ENCODE results near the gene KAT8.
"Not testable (repeated sequence)": the region's sequence is repeated elsewhere in the genome, so short reads cannot be mapped to it uniquely, and the experiment has no call there.

Gene KAT8

DNA sequence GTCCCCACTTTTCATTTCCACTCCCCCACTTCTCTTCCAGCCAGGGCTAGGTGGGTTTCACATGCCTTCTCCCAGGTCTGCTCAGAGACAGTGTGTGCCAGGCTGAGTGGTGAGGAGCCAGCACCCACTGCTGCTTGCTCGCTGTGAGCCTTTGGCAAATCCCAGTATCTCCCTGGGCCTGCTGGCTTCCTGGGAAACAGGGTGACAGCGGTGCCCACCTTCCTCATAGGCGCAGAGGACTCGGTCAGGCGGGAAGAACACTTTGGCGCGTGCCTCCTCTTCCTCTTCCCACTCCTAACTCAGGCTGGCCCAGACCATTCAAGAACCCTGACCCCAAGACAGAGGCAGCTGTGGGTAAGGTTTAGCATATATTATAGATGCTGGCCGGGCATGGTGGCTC is 28.3 kb upstream of the KAT8 start:
- H3K27ac Mint-ChIP-seq: no peak overlapping the region
- peaks cover 13% of the 10 kb centered on the region for H3K36me3 Mint-ChIP-seq (ENCODE audit: low read depth)
- no peaks in the 10 kb centered on the region for H3K9me3 Mint-ChIP-seq
- H3K27me3 Mint-ChIP-seq (ENCODE audit: low read depth): no peaks in the 10 kb centered on the region
- H3K4me1 Mint-ChIP-seq (ENCODE audit: low read depth): peaks cover 10% of the 10 kb centered on the region
- no peak overlapping the region for H3K4me3 Mint-ChIP-seq

GRCh38 chr16:31090540-31090939 is 26.9 kb upstream of the KAT8 start:
- Mint-ChIP-seq H3K9me3 (no peaks in the 10 kb centered on the region), H3K4me1 (ENCODE audit: low read depth) (peaks cover 16% of the 10 kb centered on the region), H3K27me3 (ENCODE audit: low read depth) (no peaks in the 10 kb centered on the region), H3K36me3 (ENCODE audit: low read depth) (peaks cover 16% of the 10 kb centered on the region), H3K4me3 (no peak overlapping the region), H3K27ac (no peak overlapping the region)

DNA sequence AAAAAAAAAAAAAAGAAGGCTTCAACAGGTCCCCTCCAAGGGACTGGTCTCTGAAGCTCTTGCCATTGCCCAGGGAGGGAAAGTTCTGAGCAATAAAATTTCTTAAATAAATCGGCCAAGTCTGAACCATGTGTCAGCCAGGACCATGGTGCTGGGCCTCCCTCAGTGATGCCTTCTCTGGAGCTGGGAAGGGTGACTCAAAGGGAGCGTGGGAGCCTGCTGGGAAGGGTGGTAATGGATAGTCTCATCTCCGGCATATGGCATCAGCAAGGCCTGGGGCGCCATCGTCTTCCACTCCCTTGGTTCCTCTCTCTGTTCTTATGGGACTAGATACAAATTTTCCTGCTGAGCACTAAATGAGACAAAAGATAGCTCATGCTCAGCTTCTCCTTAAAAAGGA is 25.1 kb upstream of the KAT8 start:
- Mint-ChIP-seq H3K4me3 (peak overlapping the region; percentile 46), H3K27ac (no peak overlapping the region), H3K27me3 (ENCODE audit: low read depth) (no peaks in the 10 kb centered on the region), H3K36me3 (ENCODE audit: low read depth) (peaks cover 16% of the 10 kb centered on the region), H3K4me1 (ENCODE audit: low read depth) (peaks cover 21% of the 10 kb centered on the region), H3K9me3 (no peaks in the 10 kb centered on the region)

DNA sequence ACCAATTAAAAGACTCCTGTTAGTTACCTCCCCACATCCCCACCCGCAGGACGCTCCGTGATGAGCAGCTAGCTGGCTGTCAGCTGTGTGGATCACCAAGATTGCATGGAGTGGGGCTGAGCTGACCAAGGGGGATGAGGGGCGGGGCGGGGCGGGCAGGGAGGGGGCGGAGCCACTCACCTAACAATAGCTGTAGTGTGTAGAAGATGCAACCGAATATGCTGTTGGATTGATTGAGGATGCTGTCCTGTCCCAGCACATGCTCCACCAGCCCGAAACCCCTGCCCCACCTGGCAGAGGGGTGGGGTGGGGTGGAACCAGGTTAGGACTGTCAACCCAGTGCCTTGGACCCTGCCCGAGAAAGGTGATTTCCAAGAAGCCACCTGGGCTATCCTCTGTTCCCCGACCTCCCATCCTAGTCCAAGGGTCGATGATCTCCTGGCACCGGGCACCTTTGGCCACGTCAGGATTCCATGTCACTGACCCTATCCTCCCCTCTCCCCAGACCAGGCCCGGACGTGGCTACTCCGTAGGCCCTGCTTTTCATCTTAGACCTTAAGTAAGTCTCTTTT is 24.2 kb upstream of the KAT8 start:
- Mint-ChIP-seq H3K27me3 (ENCODE audit: low read depth) (no peaks in the 10 kb centered on the region), H3K4me3 (peak overlapping the region; percentile 37), H3K9me3 (no peaks in the 10 kb centered on the region), H3K4me1 (ENCODE audit: low read depth) (peaks cover 21% of the 10 kb centered on the region), H3K36me3 (ENCODE audit: low read depth) (peaks cover 16% of the 10 kb centered on the region), H3K27ac (no peak overlapping the region)

GRCh38 chr16:31094088-31094423 is 23.4 kb upstream of the KAT8 start:
- H3K9me3 Mint-ChIP-seq: no peaks in the 10 kb centered on the region
- peaks cover 16% of the 10 kb centered on the region for H3K36me3 Mint-ChIP-seq (ENCODE audit: low read depth)
- H3K27ac Mint-ChIP-seq: peak overlapping the region; percentile 90
- peaks cover 21% of the 10 kb centered on the region for H3K4me1 Mint-ChIP-seq (ENCODE audit: low read depth)
- H3K4me3 Mint-ChIP-seq: peak overlapping the region; percentile 98
- H3K27me3 Mint-ChIP-seq (ENCODE audit: low read depth): no peaks in the 10 kb centered on the region

DNA sequence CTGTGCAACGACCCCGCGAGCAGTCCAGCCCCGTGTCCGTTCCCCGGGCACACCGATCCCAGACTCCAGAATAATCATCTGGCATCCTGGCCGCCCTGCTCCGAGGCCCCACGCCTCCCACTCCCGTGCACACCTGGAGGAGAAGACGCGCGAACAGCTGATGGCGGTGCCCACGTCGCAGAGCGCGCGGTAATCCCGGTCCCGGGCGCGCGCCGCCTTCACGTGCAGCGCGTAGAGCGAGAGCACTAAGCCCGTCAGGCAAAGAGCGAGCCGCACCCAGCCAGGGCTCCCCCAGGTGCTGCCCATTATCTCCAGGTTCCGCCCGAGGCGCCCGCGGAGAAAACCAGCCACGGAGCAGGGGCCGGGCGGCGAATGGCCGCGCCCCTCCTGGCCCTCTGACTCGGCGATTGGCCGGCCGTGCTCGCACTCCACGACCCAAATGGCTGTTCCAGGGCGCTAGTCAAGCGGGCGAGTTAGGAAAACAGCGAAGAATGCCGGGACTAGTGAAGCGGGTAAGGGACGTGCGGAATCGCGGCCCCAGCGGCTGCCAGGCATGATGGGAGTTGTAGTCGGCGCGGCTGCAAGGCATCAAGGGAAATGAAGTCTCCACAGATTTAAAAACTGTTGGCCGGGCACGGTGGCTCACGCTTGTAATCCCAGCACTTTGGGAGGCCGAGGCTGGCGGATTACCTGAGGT is 22.9 kb upstream of the KAT8 start, which contains the start of gene VKORC1:
Gene VKORC1, minus strand, starts transcription at position 374 of the 697 bp plus-strand sequence. Its CDS starts 68 bp downstream, at position 306.
- Mint-ChIP-seq H3K4me3 (peak within 1 kb of the TSS; percentile 98), H3K27me3 (ENCODE audit: low read depth) (no peaks in the 10 kb centered on the region), H3K27ac (peak within 1 kb of the TSS; percentile 90), H3K9me3 (no peaks in the 10 kb centered on the region), H3K4me1 (ENCODE audit: low read depth) (peaks cover 21% of the 10 kb centered on the region), H3K36me3 (ENCODE audit: low read depth) (peaks cover 11% of the 10 kb centered on the region)

DNA sequence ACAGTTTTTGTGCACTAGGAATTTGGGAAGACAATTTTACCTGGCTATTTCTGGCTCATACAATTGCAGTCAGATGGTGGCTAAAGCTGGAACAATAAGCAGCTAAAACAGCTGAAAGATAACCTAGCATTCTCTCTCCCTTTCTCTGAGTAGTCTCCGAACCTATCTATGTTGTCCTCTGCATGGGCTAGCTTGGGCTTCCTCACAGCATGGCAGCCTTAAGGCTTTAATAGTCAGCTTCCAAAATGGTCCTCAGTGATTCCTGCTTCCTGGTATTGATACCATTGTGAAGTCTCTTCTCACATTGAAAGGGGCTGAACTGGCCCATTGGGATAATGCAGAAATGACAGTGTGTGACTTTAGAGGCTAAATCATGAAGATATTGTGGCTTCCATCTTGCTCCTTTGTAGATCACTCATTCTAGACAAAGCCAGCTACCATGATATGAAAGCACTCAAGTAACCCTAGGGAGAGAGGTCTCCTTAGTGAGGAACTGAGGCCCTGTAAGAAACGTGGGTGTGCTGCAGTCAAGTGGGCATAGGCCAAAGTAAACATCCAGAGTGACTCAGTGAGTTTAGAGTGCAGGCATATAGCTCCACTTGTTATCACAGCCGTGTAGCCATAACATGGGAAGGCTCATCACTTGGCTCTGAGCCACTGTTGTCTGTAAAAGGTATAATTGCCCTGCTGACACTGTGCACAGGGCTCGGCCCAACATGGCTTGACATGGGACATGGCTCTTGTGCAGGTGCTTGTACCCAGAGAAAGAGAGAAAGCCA is 17.4 kb upstream of the KAT8 start:
- H3K4me3 Mint-ChIP-seq: no peak overlapping the region
- H3K27me3 Mint-ChIP-seq (ENCODE audit: low read depth): peaks cover 7% of the 10 kb centered on the region
- peaks cover 9% of the 10 kb centered on the region for H3K4me1 Mint-ChIP-seq (ENCODE audit: low read depth)
- H3K36me3 Mint-ChIP-seq (ENCODE audit: low read depth): no peaks in the 10 kb centered on the region
- no peak overlapping the region for H3K27ac Mint-ChIP-seq
- H3K9me3 Mint-ChIP-seq: no peaks in the 10 kb centered on the region

GRCh38 chr16:31100876-31101641 is 16.4 kb upstream of the KAT8 start:
- not testable (repeated sequence) for H3K36me3 Mint-ChIP-seq (ENCODE audit: low read depth); H3K4me1 Mint-ChIP-seq (ENCODE audit: low read depth); H3K9me3 Mint-ChIP-seq; H3K27ac Mint-ChIP-seq; H3K4me3 Mint-ChIP-seq; H3K27me3 Mint-ChIP-seq (ENCODE audit: low read depth)

- Mint-ChIP-seq H3K9me3 (no peaks in the 10 kb centered on the region), H3K4me1 (ENCODE audit: low read depth) (peaks cover 14% of the 10 kb centered on the region), H3K27ac (no peak overlapping the region), H3K4me3 (no peak overlapping the region), H3K36me3 (ENCODE audit: low read depth) (peaks cover 7% of the 10 kb centered on the region), H3K27me3 (ENCODE audit: low read depth) (no peaks in the 10 kb centered on the region)
These were observed 11.7 kb upstream of the KAT8 start for GRCh38 chr16:31105677-31106213.

GRCh38 chr16:31106509-31107464 is 10.7 kb upstream of the KAT8 start:
- Mint-ChIP-seq H3K4me3 (no peak overlapping the region), H3K9me3 (no peaks in the 10 kb centered on the region), H3K27me3 (ENCODE audit: low read depth) (no peaks in the 10 kb centered on the region), H3K36me3 (ENCODE audit: low read depth) (peaks cover 7% of the 10 kb centered on the region), H3K27ac (no peak overlapping the region), H3K4me1 (ENCODE audit: low read depth) (peaks cover 14% of the 10 kb centered on the region)

DNA sequence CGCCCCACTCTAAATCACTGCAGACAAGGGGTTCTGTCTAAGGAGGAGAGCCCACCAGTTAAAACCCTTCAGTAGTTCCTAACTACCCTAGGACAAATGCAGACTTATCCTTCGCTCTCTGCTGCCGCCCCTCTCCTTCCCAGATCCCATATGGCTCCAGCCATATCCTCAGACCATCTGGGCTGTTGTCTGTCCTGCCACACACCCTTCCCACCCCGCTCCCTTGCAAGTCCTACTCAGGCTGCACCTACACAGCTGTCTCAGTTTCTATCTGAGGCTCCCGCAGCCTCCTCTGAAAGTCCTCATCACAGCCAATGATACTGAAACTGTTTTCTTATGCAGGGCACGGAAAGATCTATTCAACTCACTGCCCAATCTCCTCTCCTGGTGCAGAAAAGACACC is 10.0 kb upstream of the KAT8 start:
- Mint-ChIP-seq H3K9me3 (no peaks in the 10 kb centered on the region), H3K36me3 (ENCODE audit: low read depth) (peaks cover 7% of the 10 kb centered on the region)

GRCh38 chr16:31108035-31108793 is 9.2 kb upstream of the KAT8 start, which contains the start of gene BCKDK:
BCKDK (plus strand) TSS chr16:31108386; CDS start chr16:31109224, 838 bp downstream.
- peaks cover 14% of the 10 kb centered on the region for H3K4me1 Mint-ChIP-seq (ENCODE audit: low read depth)
- H3K9me3 Mint-ChIP-seq: no peaks in the 10 kb centered on the region
- peak within 1 kb of the TSS; percentile 88 for H3K4me3 Mint-ChIP-seq
- H3K36me3 Mint-ChIP-seq (ENCODE audit: low read depth): peaks cover 7% of the 10 kb centered on the region
- no peaks in the 10 kb centered on the region for H3K27me3 Mint-ChIP-seq (ENCODE audit: low read depth)
- peak within 1 kb of the TSS; percentile 92 for H3K27ac Mint-ChIP-seq

More for the DNA sequence above, 10.0 kb upstream of the KAT8 start:
- peaks cover 14% of the 10 kb centered on the region for H3K4me1 Mint-ChIP-seq (ENCODE audit: low read depth)
- no peaks in the 10 kb centered on the region for H3K27me3 Mint-ChIP-seq (ENCODE audit: low read depth)
- peak overlapping the region; percentile 92 for H3K27ac Mint-ChIP-seq
- H3K4me3 Mint-ChIP-seq: peak overlapping the region; percentile 88
